22Rv1 (cell line): ENCODE measurements around the gene TCHP.
"Not testable (repeated sequence)": the region's sequence is repeated elsewhere in the genome, so short reads cannot be mapped to it uniquely, and the experiment has no call there.

Source experiments
- ZFX ChIP-seq: fragments of 450-650 bp; IDR thresholded peaks from 2 replicates; pipeline ENCODE4 v1.6.1; 2017; ENCODE audit warnings: antibody characterized with exemption, borderline replicate concordance
- TF ChIP-seq, protein P1 (sequence below): fragments of 450-650 bp; IDR thresholded peaks from 2 replicates; pipeline ENCODE4 v1.5.1; 2017; ENCODE audit warnings: mild to moderate bottlenecking

DNA sequence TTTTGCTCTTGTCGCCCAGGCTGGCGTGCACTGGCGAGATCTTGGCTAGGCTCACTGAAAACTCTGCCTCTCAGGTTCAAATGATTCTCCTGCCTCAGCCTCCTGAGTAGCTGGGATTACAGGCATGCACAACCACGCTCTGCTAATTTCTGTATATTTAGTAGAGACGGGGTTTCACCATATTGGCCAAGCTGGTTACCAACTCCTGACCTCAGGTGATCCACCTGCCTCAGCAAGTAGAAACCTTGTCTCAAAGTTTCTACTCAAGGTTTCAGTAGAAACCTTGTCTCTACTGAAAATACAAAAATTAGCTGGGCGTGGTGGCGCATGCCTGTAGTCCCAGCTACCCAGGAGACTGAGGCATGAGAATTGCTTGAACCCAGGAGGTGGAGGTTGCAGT, 8.3 kb upstream of the TCHP start:
- TF ChIP-seq, protein P1, sequence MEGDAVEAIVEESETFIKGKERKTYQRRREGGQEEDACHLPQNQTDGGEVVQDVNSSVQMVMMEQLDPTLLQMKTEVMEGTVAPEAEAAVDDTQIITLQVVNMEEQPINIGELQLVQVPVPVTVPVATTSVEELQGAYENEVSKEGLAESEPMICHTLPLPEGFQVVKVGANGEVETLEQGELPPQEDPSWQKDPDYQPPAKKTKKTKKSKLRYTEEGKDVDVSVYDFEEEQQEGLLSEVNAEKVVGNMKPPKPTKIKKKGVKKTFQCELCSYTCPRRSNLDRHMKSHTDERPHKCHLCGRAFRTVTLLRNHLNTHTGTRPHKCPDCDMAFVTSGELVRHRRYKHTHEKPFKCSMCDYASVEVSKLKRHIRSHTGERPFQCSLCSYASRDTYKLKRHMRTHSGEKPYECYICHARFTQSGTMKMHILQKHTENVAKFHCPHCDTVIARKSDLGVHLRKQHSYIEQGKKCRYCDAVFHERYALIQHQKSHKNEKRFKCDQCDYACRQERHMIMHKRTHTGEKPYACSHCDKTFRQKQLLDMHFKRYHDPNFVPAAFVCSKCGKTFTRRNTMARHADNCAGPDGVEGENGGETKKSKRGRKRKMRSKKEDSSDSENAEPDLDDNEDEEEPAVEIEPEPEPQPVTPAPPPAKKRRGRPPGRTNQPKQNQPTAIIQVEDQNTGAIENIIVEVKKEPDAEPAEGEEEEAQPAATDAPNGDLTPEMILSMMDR: not testable (repeated sequence)
- TF ChIP-seq ZFX: not testable (repeated sequence)
